Left renal pelvis (tissue), 4 donors: Measurements from ENCODE around the gene PLAAT3. TPM values are rescaled to one million over a fixed set of nuclear protein-coding genes. Genes with fewer than 3 reads are reported as not detected.
"Not testable (repeated sequence)": the region's sequence is repeated elsewhere in the genome, so short reads cannot be mapped to it uniquely, and the experiment has no call there.

Source experiments
- DNase-seq, 4 donors: peaks; one replicate each; pipeline ENCODE4 v3.0.0-alpha.2; 2013; ENCODE audit warnings: low read depth in 4 of 4, low spot score in 3 of 4
- polyA plus RNA-seq, 4 donors: library from polyadenylated mRNA; unstranded; fragments of 120-200 nt; gene quantifications; one replicate each; pipeline ENCODE4 v1.2.1, GENCODE V29; 2013; ENCODE audit not compliant: insufficient read length in 4 of 4

PLAAT3 gene
- polyA plus RNA-seq, result 10 to 100 TPM in 3 of 4 donors, 1 to 10 TPM in 1; 9.4 to 23.0 (median 13.2) TPM

DNA sequence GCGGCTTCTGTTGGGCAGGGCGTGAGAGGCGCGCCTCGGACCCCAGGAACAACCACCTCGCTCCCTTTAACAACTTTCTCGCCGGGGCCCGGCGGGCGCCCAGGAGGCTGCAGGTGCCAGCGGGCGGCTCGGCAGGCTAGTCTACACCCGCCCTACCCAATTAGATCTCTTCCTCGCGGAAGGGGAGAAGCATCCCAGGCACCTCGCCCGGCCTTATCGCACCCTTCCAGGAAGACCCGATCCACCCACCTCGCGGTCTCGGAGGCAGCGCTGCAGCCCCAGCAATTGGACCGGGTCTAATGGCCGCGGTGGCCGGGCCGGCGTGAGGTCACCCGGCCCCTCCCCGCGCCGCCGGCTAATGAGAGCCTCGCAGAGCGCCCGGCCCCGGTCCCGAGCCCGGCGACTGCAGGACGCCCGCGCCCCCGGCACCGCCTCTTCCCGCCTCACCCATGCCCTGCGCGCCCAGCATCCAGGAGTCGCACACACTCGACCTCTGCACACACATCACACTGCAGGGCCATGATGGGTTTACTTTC, at the start of gene PLAAT3:
Gene PLAAT3, minus strand, starts transcription at position 298 of the 536 bp plus-strand sequence. CDS start 419 bp downstream, outside the sequence.
- no peak for DNase-seq

DNA sequence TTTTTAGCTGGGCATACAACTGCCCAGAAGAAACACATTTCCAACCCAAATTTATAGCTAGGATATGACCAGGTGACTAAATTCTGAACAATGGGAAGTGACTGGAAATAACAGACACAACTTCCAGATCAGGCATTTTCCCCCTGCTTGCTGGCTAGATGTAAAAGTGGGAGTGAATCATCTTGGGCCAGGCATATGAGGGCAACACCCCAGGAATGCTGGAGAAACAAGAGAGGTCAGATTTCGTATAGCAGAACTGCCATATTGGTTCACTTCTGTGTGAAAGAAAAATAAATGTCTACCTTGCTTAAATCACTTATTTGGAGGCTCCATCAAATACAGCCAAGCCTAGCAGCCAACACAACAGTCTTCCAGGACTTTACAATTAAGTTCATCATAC, 49.6 kb upstream of the PLAAT3 start:
- DNase-seq, result no peak

DNA sequence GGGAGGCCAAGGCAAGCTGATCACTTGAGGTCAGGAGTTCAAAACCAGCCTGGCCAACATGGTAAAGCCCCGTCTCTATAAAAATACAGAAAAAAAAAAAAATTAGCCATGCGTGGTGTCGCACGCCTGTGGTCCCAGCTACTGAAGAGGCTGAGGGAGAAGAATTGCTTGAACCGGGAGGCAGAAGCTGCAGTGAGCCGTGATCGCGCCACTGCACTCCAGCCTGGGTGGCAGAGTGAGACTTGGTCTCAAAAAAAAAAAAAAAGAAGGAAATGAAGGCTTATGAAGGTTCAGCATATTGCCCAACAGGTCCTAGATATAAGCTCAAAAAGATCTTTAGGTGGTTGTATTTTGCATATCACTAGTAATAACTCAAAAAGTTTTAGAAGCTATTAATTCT, 46.7 kb upstream of the PLAAT3 start:
- DNase-seq, result no peak

DNA sequence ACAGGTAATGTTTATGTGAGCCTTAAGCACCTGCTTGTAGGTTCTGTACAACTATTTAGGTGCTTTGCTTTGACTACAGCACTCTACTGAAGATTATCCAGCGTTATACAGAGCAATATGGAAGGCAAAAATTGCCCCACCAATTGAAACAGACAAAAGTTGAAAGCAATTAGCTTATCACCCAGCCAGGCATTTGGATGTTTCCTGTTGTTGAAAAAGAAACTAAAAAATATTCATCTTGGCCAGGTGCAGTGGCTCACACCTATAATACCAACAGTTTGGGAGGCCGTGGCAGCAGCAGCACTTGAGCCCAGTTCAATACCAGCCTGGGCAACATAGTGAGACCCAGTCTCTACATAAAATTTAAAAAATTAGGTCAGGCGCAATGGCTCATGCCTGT, 38.4 kb upstream of the PLAAT3 start:
- DNase-seq, result no peak

DNA sequence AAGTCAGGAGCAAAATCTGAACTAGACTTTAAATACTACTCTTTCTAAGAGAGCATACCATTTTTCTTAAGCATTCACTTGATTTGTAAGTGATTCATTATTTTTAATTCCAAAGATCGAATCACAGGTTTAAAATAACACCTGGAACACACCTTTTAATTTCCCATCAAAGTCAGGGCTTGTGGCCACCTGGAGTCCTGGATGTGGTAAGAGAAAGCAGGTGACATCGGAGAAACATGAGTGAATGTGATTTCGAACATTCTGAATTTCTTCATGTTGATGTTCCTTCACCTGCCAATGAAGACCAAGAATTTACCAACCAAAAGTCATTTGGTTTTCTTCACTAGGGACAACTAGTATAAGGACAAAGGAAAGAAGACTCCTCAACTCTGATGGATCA, 29.0 kb upstream of the PLAAT3 start:
- DNase-seq, result no peak

DNA sequence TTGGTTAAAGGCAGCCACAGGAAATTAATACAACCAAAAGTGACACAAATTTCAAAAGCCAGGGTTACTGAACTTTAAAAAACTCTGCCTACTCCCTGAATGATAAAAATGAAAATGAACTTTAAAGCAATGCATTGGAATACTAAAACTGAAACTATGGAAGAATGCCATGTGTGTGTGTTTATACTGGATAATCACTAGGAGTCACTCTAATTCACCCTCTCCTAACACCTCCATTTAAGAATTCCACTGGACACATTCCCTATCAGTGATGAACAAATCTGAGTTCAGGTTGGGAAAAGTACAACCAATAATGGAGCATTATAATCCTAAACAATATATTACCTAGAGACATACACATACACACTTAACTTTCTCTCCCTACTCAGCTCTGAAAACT, 27.5 kb upstream of the PLAAT3 start:
- DNase-seq, result no peak

DNA sequence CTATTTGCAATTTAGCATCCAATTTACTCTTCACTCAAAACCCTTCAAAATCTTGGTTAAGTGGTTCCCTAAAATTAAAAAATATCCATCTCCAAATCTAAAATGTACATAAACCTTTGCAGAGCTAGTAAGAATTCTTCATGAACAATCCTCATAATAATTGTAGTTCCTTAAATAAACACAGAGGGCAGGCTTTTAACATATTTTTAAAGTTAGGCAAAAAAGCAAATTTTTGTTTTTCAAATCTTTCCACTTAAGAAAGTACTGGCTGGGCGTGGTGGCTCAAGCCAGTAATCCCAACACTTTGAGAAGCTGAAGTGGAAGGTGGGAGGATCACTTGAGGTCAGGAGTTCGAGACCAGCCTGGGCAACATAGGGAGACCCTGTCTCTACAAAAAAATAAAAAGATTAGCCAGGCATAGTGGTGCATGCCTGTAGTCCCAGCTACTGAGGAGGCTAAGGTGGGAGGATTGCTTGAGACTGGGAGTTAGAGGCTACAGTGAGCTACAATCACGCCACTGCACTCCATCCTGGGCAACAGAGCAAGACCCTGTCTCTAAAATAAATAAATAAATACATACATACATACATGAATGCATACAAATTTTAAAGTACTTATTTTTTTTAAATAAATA, 25.1 kb upstream of the PLAAT3 start:
- no peak for DNase-seq

DNA sequence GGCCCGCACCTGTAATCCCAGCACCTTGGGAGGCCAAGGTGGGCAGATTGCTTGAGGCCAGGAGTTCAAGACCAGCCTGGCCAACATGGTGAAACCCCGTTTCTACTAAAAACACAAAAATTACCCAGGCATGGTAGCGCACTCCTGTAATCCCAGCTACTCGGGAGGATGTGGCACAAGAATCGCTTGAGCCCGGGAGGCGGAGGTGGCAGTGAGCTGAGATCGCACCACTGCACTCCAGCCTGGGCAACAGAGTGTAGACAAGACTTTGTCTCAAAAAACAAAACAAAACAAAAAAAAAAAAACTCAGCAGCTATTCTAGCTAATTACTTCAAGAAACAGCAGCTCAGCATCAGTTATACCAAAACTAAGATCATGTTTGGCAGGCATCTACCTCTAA, 24.2 kb upstream of the PLAAT3 start:
- DNase-seq, result not testable (repeated sequence)

DNA sequence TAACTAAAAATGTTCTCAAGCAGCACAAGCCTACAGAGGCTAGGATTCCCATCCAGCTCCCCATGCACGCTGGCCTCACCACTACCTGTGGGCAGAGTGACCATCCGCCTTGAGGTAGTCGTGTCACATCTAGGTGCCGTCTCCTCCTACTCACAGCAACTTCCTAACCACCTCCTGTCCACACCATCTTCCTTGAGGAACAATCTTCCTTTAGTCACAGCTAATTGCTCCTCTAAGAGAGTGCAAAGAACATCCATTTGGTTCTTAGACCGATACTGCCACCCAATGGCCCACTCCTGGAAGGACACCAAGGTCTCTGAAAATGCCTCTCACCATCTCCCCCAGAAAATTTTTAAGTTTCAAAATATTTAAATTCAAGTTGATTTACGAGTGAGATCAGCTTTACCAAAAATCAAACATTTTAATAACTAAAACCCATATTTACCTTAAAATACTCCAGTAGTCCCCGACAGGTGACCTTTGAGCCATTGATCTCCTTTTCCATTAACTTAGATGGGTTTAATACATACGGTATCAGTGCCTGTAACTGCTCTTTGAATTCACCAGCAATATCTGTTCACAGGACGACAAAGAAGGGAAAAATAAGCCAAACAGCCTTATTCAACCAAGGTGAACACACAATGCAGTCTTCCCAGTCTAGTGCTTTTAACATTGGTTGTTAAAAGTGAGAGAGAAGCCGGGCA, 21.7 kb upstream of the PLAAT3 start:
- peak in 1 of 4 donors; percentile 57 for DNase-seq

DNA sequence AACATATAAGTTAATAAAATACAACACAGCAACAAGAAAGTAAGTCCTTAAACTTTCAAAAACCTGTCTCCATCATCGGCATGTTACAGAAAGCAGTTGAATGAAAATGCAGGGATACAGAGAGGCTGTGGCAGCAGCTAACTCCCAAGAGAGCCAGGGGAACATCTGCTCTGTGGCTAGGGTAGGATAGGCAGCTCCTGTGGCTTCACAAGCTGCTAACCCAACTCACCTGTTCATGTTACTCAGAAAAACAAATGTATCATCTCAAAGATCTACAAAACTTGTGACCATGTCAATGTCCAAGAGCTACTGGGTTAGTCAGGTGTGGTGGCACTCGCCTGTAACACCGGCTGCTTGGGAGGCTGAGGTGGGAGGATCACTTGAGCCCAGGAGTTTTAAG, 15.2 kb upstream of the PLAAT3 start:
- DNase-seq, result no peak

DNA sequence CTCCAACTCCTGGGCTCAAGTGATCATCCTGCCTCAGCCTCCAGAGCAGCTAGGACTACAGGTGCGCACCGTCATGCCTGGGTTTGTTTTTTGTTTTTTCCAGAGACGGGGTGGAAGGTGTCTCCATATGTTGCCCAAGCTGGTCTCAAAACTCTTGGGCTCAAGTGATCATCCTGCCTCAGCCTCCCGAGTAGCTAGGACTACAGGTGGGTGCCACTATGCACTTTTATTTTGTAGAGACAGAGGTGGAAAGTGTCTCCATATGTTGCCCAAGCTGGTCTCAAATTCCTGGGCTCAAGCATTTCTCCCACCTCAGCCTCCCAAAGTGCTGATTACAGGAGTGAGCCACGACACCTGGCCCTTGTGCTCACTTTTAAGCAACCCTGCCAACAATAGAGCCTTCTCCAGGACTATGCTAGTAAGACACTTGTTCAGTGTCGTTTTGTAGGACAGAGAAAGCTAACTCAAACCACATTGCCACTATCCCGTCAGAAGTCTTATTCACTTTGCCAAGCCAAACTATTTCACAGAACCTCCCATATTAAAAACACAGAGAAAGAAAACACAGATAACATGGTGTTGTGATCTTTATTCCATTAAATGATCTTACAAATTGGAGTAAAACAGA, 9.4 kb upstream of the PLAAT3 start:
- no peak for DNase-seq

DNA sequence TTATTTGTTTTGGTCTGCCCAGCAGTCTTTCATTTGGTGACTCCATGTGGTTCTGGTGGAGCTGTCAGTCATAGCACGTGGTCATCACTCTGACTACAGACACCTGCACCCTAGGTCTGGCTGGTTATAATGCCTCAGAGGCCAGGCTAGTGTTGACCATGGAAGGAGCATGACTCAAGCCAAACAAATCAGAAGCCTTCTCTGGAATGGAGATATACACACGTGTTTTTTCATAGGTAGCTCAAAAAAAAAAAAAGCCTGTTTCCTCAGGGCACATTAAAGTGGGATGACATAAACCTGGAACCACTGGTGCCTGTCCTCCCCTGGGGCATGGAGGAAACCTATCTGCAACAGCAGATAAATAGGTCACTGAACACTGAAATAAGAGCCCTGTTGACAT, 8.1 kb upstream of the PLAAT3 start:
- no peak for DNase-seq

DNA sequence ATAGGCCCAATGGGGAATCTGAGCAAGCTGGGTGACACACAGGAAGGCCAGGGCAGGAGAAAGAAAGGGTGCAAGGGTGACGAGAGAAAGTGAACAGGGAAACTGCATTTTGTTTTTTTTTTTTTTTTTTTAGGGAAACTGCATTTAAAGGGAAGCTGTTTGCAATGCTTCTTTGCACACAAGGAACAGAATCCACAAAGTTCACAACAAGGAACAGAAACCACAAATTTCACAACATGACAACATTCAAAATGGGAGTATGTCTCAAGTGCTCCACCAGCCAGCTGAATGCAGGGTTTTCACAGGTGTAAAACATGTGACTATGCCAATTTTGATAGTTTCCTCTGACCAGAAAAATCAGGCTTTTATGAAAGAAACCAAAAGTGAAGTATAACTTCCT, 6.8 kb upstream of the PLAAT3 start:
- DNase-seq, result no peak

DNA sequence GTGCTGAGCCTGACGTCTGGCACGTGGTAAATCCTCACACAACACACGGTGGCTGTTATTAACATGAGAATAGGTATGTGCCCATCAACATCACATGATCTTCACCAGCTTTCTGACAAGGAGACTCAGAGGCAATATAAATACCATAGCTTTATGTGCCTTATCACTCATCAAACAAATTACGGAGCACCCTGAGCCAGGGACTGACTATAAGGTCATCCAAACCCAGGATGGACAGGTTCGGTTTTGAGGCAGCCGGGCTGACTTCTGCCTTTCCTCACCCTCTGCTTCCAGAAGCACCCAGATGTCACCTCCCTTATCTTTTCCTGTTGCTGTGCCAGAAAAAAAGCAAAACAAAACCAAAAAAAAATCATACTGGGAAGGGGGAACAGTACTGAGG, 5.7 kb upstream of the PLAAT3 start:
- DNase-seq, result no peak

DNA sequence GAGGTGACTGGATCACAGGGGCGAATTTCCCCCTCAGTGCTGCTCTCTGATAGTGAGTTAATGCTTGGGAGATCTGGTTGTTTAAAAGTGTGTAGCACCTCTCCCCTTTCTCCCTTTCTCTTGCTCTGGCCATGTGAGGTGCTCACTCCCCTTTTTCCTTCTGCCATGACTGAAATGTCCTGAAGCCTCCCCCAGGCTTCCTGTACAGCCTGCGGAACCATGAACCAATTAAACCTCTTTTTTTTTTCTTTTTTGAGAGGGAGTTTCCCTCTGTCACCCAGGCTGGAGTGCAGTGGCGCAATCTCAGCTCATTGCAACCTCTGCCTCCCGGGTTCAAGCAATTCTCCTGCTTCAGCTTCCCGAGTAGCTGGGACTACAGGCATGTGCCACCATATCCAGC, 3.5 kb upstream of the PLAAT3 start:
- not testable (repeated sequence) for DNase-seq

DNA sequence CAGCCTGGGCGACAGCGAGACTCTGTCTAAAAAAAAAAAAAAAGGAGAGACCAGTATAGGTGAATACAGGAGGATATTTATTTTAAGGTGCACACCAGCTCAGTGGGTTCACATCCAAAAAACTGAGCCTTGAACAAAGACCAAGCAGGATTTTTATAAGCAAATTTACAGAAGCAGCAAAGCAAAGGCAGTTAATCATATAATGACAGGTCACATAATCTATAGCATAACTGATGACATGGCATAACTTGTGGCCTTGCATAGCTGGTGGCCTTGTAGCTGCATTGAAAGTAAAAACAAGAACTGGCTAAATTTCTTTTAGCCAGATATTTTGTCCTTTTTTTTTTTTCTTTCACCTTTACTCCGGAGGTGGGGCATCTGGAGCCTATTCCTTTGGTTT, 2.7 kb upstream of the PLAAT3 start:
- DNase-seq, result no peak

DNA sequence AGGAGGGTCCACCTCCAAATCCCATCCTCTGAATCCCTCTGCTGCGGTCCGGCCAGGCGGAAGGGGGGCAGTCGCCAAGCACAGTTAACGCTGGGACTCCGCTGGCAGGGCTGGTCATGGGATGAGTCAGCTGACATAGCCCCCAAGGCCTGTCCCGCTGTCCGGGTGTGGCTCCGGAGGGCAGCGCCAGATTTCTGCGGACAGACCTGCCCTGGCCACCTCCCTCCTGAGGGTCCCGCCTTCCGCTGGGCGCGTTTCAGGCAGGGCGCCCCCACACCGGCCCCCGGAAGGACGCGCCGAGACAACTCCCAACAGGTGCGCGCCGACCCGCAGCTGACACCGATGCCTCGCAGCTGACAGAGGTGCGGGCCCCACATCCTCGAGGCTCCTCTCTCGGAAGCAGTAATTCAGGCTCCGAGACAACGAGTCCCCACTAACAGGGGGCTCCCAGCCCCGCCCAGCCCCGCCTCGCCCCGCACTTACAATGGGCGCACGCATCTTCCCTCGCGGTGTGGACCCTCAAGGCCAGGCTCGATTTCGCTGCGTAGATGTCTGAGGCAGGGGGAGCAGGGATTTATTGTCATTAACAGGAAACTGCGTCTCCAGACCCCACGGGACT, 607 bp downstream of the PLAAT3 start:
- DNase-seq, result no peak

DNA sequence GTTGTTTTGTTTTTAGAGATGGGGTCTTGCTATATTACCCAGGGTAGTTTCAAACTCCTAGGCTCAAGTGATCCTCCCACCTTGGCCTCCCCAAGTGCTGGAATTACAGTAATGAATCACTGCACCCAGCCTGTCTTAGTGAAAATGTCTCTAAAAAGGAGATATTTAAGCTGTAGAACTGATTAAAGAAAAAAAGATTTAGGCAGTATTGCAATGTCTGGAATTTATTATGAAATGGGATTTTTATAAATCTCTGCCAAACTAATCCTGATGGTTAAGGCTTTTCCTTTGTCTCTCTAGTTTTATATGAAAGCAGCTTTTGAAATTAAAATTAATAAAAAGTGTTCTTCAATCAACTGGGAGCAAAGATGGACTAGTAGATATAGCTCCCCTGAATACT, 2.1 kb downstream of the PLAAT3 start:
- no peak for DNase-seq

DNA sequence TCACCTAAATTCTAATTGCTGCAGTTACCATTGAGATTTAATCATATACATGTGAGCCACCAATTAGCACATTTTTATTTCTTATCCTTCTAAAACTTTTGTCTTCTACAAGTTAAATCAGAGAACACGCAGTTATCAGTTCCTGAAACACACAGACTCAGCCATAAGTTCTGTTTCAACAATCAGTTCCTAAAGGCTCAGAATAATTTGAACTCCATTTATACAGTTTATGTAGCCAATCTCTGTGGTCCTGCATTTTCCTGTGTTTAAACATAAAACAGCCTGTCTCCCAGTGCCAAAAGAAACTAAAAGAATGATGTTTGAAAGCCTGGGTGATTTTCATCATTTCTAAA, 2.9 kb downstream of the PLAAT3 start:
- DNase-seq, result no peak

DNA sequence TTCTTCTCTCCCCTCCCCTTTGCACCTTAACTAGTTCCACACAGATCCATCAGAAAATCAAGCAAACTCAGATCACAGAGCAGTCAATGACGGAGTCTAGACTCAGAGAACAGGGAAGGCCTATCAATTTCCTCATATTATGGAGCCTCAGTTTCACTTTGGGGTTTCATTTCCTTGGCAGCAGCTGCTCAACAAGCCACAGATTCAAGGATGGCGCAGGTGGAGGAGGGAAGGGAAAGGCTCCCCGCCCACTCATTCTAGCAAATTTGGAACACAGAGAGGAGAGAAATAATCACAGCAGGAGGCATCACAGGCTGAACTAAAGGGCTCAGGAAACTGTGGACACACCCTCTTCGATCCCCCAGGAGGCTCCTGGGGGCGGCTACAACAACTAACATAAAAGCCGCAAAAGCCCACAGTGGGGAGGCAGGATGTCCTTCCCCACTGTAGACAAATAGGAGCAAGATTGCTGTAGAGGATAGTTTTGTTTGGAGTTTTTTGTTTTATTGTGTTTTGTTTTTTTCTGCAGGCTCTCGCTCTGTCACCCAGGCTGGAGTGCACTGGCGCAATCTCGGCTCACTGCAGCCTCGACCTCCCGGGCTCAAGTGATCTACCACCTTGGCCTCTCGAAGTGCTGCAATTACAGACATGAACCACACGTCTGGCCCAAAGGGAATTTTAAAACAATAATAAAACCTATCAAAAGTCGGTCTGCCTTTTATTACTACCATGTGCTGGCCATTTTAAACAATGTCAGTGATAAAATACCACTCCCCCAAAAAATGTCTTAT, 3.4 kb downstream of the PLAAT3 start:
- DNase-seq, result no peak
